ENCODE data around the gene KCNH2.
"Not testable (repeated sequence)": the region's sequence is repeated elsewhere in the genome, so short reads cannot be mapped to it uniquely, and the experiment has no call there.

The KCNH2 gene

DNA sequence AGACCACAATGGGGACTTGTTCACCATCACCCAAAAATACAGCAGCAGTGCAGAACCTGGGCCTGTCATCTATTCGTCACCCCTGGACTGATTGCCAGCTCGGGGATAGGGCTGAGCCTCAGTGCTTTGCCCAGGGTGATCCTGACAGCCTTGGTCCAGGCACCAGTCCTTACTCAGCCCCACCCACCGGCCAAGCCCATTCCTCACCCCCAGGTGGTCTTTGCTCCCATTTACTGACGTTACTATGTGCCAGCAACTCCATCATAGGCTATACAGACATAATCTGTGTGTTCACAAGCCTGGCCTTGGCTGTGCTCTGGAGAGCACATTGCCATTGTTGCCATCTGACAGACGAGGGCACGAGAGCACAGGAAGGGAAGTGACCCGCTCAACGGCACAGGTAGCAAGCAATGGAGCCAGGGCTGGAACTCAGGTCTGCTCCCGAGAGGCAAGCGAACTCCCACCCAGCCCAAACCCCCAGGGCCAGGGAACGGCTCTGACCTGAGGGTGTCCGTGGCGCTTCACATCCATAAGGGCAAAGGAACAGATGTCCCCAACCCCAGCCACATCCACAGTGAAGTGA is 39.3 kb upstream of the KCNH2 start:
- TF ChIP-seq TAF1 (IDR thresholded peaks at IDR 0.05; ENCODE audit: borderline replicate concordance, low read depth, low read length) = no peak
- no peak for TF ChIP-seq POLR2A (IDR thresholded peaks at IDR 0.05; ENCODE audit: low read depth, low read length)
- no peak for TF ChIP-seq POLR2AphosphoS5 (IDR thresholded peaks at IDR 0.05; ENCODE audit: low read depth, low read length)
- no peak for DNase-seq (ENCODE audit: insufficient read length)
- FAIRE-seq = no peak

DNA sequence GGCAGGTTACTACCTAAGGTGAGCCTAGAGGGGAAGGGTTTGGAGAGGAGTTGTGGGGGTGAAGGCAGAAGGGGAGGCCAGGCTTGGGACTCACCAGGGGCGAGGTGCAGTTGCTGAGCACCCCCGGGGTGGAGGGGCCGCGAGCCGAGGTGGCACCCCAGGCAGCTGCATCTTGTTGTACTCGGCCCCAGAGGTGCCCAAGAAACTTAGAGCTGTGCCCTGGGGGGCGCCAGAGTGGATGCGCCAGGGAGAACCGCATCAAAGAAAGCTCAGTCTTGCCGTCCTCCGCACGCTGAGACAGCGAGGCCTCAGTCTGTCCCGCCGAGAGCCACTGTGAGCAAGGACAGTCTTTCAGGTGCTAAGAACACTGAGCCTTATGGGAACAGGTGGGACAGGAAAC is 38.8 kb upstream of the KCNH2 start:
- FAIRE-seq = no peak
- TF ChIP-seq TAF1 (IDR thresholded peaks at IDR 0.05; ENCODE audit: borderline replicate concordance, low read depth, low read length) = no peak
- TF ChIP-seq POLR2A (IDR thresholded peaks at IDR 0.05; ENCODE audit: low read depth, low read length) = no peak
- TF ChIP-seq POLR2AphosphoS5 (IDR thresholded peaks at IDR 0.05; ENCODE audit: low read depth, low read length) = no peak
- DNase-seq (ENCODE audit: insufficient read length) = no peak

DNA sequence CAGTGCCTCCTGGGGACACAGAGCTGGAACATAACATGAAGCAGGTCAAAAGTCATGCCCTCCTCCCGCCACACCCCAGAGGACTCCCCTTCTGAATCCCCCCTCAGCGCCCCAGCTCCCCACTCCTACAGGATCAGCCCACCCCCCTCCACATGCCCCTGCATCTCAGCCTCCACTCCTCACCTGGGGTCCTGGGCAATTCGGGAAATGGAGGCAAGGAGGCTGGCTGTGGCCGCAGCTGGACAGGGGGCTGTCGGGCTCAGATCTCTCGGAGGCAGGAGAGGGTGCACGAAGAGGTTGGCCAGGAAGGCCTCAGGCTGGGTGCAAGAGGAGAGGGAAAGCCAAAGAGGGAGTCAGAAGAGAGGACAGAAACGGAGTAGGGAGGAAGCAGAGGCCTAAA is 38.4 kb upstream of the KCNH2 start:
- FAIRE-seq = no peak
- no peak for DNase-seq (ENCODE audit: insufficient read length)
- no peak for TF ChIP-seq TAF1 (IDR thresholded peaks at IDR 0.05; ENCODE audit: borderline replicate concordance, low read depth, low read length)
- TF ChIP-seq POLR2A (IDR thresholded peaks at IDR 0.05; ENCODE audit: low read depth, low read length) = no peak
- no peak for TF ChIP-seq POLR2AphosphoS5 (IDR thresholded peaks at IDR 0.05; ENCODE audit: low read depth, low read length)

DNA sequence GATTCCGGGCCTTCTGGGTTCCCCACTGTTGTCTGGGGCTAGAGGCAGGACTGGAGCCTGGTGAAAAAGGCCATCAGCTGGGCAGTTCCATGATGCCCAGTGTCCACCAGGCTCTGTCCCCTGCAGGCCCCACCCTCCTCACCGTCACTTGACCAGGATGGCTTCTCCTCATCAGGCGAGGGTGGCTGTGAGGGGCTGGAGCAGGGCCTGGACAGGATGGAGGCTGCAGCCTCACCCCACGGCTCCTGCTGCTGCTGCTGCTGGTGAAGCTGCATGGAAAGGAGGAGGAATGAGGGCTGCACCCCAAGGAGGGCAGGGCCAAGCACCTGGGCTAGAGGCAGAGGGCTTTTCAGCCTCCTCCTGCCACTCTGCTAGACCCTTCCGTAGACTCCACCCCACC is 37.8 kb upstream of the KCNH2 start:
- FAIRE-seq = no peak
- DNase-seq (ENCODE audit: insufficient read length) = no peak
- TF ChIP-seq POLR2A (IDR thresholded peaks at IDR 0.05; ENCODE audit: low read depth, low read length) (no peak), TAF1 (IDR thresholded peaks at IDR 0.05; ENCODE audit: borderline replicate concordance, low read depth, low read length) (no peak), POLR2AphosphoS5 (IDR thresholded peaks at IDR 0.05; ENCODE audit: low read depth, low read length) (no peak)

DNA sequence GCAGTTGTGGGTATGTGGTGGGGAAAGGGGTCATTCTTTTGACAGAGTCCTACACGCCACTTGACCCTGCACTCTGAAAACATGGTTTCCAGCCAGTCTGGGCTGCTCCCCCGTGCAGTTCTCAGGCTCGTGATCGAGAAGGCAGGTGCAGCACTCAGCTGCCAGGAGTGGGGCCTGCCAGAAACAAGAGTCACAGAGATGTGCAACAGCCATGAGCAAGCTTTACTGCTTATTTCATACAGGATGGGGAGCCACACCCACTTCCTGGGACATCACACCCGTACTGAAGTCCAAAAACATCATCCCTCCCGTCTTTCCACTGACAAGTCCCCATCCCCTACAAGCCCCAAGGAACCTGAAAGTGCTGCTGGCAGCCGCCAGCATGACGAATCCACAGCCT is 36.8 kb upstream of the KCNH2 start:
- FAIRE-seq = no peak
- no peak for DNase-seq (ENCODE audit: insufficient read length)
- TF ChIP-seq POLR2A (IDR thresholded peaks at IDR 0.05; ENCODE audit: low read depth, low read length) (no peak), POLR2AphosphoS5 (IDR thresholded peaks at IDR 0.05; ENCODE audit: low read depth, low read length) (no peak), TAF1 (IDR thresholded peaks at IDR 0.05; ENCODE audit: borderline replicate concordance, low read depth, low read length) (no peak)

DNA sequence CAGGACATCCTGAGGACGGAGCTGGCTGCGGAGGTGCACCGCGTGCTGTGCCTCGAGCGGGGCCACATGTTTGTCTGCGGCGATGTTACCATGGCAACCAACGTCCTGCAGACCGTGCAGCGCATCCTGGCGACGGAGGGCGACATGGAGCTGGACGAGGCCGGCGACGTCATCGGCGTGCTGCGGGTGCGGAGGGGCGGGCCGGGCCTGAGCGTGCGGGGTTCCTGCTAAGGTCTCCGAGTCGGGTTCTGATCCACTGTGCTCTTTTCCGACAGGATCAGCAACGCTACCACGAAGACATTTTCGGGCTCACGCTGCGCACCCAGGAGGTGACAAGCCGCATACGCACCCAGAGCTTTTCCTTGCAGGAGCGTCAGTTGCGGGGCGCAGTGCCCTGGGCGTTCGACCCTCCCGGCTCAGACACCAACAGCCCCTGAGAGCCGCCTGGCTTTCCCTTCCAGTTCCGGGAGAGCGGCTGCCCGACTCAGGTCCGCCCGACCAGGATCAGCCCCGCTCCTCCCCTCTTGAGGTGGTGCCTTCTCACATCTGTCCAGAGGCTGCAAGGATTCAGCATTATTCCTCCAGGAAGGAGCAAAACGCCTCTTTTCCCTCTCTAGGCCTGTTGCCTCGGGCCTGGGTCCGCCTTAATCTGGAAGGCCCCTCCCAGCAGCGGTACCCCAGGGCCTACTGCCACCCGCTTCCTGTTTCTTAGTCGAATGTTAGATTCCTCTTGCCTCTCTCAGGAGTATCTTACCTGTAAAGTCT is 35.8 kb upstream of the KCNH2 start:
- DNase-seq (ENCODE audit: insufficient read length) (peak; percentile 67), FAIRE-seq (peak; percentile 82)
- TF ChIP-seq POLR2A (IDR thresholded peaks at IDR 0.05; ENCODE audit: low read depth, low read length) = no peak
- no peak for TF ChIP-seq TAF1 (IDR thresholded peaks at IDR 0.05; ENCODE audit: borderline replicate concordance, low read depth, low read length)
- no peak for TF ChIP-seq POLR2AphosphoS5 (IDR thresholded peaks at IDR 0.05; ENCODE audit: low read depth, low read length)

DNA sequence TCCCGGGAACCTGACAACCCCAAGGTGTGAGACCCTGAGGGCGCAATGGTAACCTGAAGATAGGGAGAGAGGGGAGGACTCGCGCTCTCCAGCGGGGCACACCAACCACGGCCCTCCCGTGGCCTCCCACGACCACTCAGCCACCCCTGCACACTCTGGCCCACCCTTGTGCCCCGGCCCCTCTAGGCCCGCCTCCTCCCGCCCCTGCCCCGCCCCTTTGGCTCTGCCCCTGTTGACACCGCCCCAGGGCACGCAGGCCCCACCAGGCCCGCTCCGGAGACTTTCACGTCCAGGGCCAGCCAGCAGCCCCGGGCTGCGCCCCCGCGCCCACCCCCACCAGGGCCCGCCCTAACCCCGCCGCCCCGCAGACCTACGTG is 35.2 kb upstream of the KCNH2 start:
- no peak for DNase-seq (ENCODE audit: insufficient read length)
- TF ChIP-seq POLR2AphosphoS5 (IDR thresholded peaks at IDR 0.05; ENCODE audit: low read depth, low read length) (no peak), TAF1 (IDR thresholded peaks at IDR 0.05; ENCODE audit: borderline replicate concordance, low read depth, low read length) (no peak), POLR2A (IDR thresholded peaks at IDR 0.05; ENCODE audit: low read depth, low read length) (no peak)
- no peak for FAIRE-seq

DNA sequence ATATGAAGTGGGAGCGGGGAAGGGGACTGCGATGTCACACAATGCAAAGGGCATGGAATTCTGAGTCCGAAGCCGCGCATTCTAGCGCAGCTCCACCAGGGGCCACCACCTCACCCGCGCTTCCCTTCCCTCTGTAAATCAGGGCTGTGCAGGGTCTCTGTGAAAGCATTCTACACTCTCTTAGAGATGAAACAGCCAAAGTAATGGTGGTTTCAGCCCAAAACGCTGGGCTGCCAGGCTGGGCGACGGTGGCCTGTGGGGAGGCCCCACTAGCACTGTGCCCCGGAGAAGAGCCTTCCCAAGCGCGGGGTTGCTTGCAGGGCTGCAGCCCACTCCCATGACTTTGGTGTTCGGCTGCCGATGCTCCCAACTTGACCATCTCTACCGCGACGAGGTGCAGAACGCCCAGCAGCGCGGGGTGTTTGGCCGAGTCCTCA is 34.8 kb upstream of the KCNH2 start:
- FAIRE-seq = no peak
- no peak for DNase-seq (ENCODE audit: insufficient read length)
- no peak for TF ChIP-seq POLR2A (IDR thresholded peaks at IDR 0.05; ENCODE audit: low read depth, low read length)
- no peak for TF ChIP-seq TAF1 (IDR thresholded peaks at IDR 0.05; ENCODE audit: borderline replicate concordance, low read depth, low read length)
- no peak for TF ChIP-seq POLR2AphosphoS5 (IDR thresholded peaks at IDR 0.05; ENCODE audit: low read depth, low read length)

DNA sequence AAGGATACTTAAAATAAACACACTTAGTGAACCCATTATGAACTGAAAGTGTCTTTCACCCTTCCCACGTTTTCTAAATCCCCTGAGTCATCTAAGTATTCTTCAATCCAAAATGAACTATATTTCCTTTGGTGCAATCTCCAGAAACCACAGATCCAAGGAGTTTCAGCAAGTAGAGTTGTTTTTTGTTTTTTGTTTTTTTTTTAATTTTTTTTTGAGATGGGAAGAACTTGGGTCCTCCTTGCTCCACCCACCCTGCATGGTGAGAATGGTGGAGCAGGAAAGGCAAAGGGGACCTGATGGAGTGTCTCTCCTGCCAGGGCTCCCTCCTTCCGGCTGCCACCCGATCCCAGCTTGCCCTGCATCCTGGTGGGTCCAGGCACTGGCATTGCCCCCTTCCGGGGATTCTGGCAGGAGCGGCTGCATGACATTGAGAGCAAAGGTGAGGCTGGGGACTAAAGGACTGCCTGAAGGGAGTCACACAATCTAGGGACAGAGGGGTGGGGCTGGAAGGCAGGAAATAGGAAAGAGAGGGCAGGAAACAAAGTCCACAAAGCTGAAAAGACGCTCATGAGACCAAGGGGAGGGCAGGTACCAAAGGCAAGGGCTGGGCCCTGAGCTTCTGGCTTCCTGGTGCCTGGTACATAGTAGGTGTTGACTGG is 34.0 kb upstream of the KCNH2 start:
- FAIRE-seq = no peak
- TF ChIP-seq POLR2A (IDR thresholded peaks at IDR 0.05; ENCODE audit: low read depth, low read length) (no peak), TAF1 (IDR thresholded peaks at IDR 0.05; ENCODE audit: borderline replicate concordance, low read depth, low read length) (no peak), POLR2AphosphoS5 (IDR thresholded peaks at IDR 0.05; ENCODE audit: low read depth, low read length) (no peak)
- no peak for DNase-seq (ENCODE audit: insufficient read length)

DNA sequence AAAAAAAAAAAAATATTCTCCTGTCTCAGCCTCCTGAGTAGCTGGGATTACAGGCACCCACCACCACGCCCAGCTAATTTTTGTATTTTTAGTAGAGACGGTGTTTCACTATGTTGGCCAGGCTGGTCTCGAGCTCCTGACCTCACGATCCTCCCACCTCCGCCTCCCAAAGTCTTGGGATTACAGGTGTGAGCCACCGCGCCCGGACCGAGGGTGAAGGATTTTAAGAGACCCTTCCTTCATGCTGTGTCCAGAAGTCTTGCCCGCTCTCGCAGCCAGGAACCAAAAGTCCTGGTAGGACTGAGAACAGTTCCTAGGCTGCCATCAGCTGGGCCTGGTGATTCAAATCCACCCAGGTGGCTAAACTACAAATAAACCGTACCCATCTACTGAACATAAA is 33.5 kb upstream of the KCNH2 start:
- not testable (repeated sequence) for FAIRE-seq

DNA sequence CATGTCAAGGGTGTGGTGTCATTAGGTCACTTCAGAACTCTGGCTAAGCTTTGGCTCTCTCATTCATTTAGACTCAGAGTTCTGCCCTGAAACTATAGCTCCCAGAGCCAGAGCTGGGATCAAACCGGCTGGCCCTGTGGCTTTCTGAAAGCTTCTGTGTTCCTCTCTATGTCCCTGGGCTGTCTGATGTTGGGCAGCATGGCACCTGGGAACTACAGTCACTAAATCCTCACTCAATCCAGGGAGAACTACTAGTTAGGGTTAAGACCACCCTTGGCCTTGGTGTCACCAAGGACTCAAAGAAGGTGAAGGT is 32.9 kb upstream of the KCNH2 start:
- DNase-seq (ENCODE audit: insufficient read length) = no peak

More for the DNA sequence above, 33.5 kb upstream of the KCNH2 start:
- not testable (repeated sequence) for DNase-seq (ENCODE audit: insufficient read length)

More for the DNA sequence above, 32.9 kb upstream of the KCNH2 start:
- FAIRE-seq = no peak
- TF ChIP-seq POLR2AphosphoS5 (IDR thresholded peaks at IDR 0.05; ENCODE audit: low read depth, low read length) = no peak
- no peak for TF ChIP-seq TAF1 (IDR thresholded peaks at IDR 0.05; ENCODE audit: borderline replicate concordance, low read depth, low read length)
- TF ChIP-seq POLR2A (IDR thresholded peaks at IDR 0.05; ENCODE audit: low read depth, low read length) = no peak

All from GM12892 (cell line).